NOMO-1 (cell line): ENCODE measurements around the gene PDIA3.
"Not testable (repeated sequence)": the region's sequence is repeated elsewhere in the genome, so short reads cannot be mapped to it uniquely, and the experiment has no call there.

Experiments used
- DNase-seq, 2 experiments: peaks; one replicate each; lab custom pipeline; 2025; ENCODE audit not compliant: unreplicated experiment in 2 of 2; lab: John Stamatoyannopoulos, UW

PDIA3 gene

GRCh38 chr15:43746245-43746902, at the start of gene PDIA3:
TSS of gene PDIA3 (plus strand) at chr15:43746438. CDS start at chr15:43746540, 102 bp downstream.
- DNase-seq, result peak; percentile 80 to 89

- no peak for DNase-seq
Observed at GRCh38 chr15:43702174-43702573, 44.1 kb upstream of the PDIA3 start.

- no peak for DNase-seq
Observed at GRCh38 chr15:43702701-43703424, 43.4 kb upstream of the PDIA3 start.

- not testable (repeated sequence) for DNase-seq
Observed at GRCh38 chr15:43710431-43711131, 35.7 kb upstream of the PDIA3 start.

- no peak for DNase-seq
Observed at GRCh38 chr15:43723151-43723550, 23.1 kb upstream of the PDIA3 start.

- not testable (repeated sequence) for DNase-seq
Observed at GRCh38 chr15:43726306-43726705, 19.9 kb upstream of the PDIA3 start.

GRCh38 chr15:43728053-43728725, 18.0 kb upstream of the PDIA3 start:
- DNase-seq, result not testable (repeated sequence)

GRCh38 chr15:43735416-43735815, 10.8 kb upstream of the PDIA3 start:
- DNase-seq, result no peak

- DNase-seq, result peak; percentile 39 to 47
Observed at GRCh38 chr15:43746903-43747309, 668 bp downstream of the PDIA3 start.

- peak in 1 of 2 experiments; percentile 13 for DNase-seq
Observed at GRCh38 chr15:43748376-43748775, 2.1 kb downstream of the PDIA3 start.

GRCh38 chr15:43749690-43750345, 3.6 kb downstream of the PDIA3 start:
- DNase-seq, result no peak

- DNase-seq, result no peak
Observed at GRCh38 chr15:43751885-43752284, 5.6 kb downstream of the PDIA3 start.

- DNase-seq, result no peak
Observed at GRCh38 chr15:43762824-43763223, 16.6 kb downstream of the PDIA3 start.

- DNase-seq, result no peak
Observed at GRCh38 chr15:43763819-43764446, 17.7 kb downstream of the PDIA3 start.

- peak in 1 of 2 experiments; percentile 55 for DNase-seq
Observed at GRCh38 chr15:43769584-43770228, 23.5 kb downstream of the PDIA3 start.

- no peak for DNase-seq
Observed at GRCh38 chr15:43771816-43772215, 25.6 kb downstream of the PDIA3 start.

GRCh38 chr15:43772624-43773023, 26.4 kb downstream of the PDIA3 start:
- DNase-seq, result no peak

GRCh38 chr15:43774062-43774461, 27.8 kb downstream of the PDIA3 start:
- DNase-seq, result no peak

GRCh38 chr15:43775411-43775965, 29.2 kb downstream of the PDIA3 start:
- no peak for DNase-seq
